ENCODE measurements around the gene ZNF581.

ZNF581 gene

GRCh38 chr19:55599842-55600661, 43.4 kb upstream of the ZNF581 start, which contains the start of gene ZNF524 (continued):
- TF ChIP-seq ZNF280D (tag by site-specific recombination; IDR thresholded peaks at IDR 0.05) = no peak
- TF ChIP-seq ZNF610 (tag by site-specific recombination; IDR thresholded peaks at IDR 0.05; ENCODE audit: borderline replicate concordance) = peak; percentile 87
- no peak for TF ChIP-seq ZNF768 (tag by site-specific recombination; IDR thresholded peaks at IDR 0.05)
- peak; percentile 97; the same call in 1 of the 2 replicates for TF ChIP-seq KLF7 (tag by site-specific recombination; IDR thresholded peaks at IDR 0.05; ENCODE audit: borderline replicate concordance)
- no peak for TF ChIP-seq ZNF311 (tag by site-specific recombination; IDR thresholded peaks at IDR 0.05; ENCODE audit: borderline replicate concordance)
- no peak for TF ChIP-seq ZNF416 (tag by site-specific recombination; IDR thresholded peaks at IDR 0.05)
- TF ChIP-seq ZXDB (tag by site-specific recombination; IDR thresholded peaks at IDR 0.05) = peak; percentile 93
- no peak for TF ChIP-seq ZNF792 (tag by site-specific recombination; IDR thresholded peaks at IDR 0.05)
- no peak for TF ChIP-seq ZNF184 (tag by site-specific recombination; IDR thresholded peaks at IDR 0.05)
- no peak for TF ChIP-seq ZNF664 (tag by site-specific recombination; IDR thresholded peaks at IDR 0.05)
- peak; percentile 97 for TF ChIP-seq ZBTB17 (tag by site-specific recombination; IDR thresholded peaks at IDR 0.05)
- no peak for TF ChIP-seq INSM2 (tag by site-specific recombination; IDR thresholded peaks at IDR 0.05)
- TF ChIP-seq FEZF1 (tag by site-specific recombination; IDR thresholded peaks at IDR 0.05) = peak; percentile 26; the same call in 1 of the 2 replicates
- TF ChIP-seq ZBTB8A (tag by site-specific recombination; IDR thresholded peaks at IDR 0.05) = peak; percentile 32
- peak; percentile 56 for TF ChIP-seq ZNF341 (tag by site-specific recombination; IDR thresholded peaks at IDR 0.05; ENCODE audit: low read depth)
- no peak; the same call in 1 of the 2 replicates for TF ChIP-seq ZNF501 (tag by site-specific recombination; IDR thresholded peaks at IDR 0.05)
- 0 out of 2 replicates have a peak, but pooled peaks have one; percentile 37 for TF ChIP-seq ZNF223 (tag by site-specific recombination; IDR thresholded peaks at IDR 0.05)
- TF ChIP-seq ZNF221 (tag by site-specific recombination; IDR thresholded peaks at IDR 0.05; ENCODE audit: borderline replicate concordance) = peak; percentile 76; the same call in 1 of the 2 replicates
- no peak for TF ChIP-seq MEIS1 (CRISPR knock-in tag; IDR thresholded peaks at IDR 0.05; ENCODE audit: borderline replicate concordance)
- 0 out of 2 replicates have a peak, but pooled peaks have one; percentile 53 for TF ChIP-seq ZNF169 (tag by site-specific recombination; IDR thresholded peaks at IDR 0.05)
- TF ChIP-seq GLI2 (tag by site-specific recombination; IDR thresholded peaks at IDR 0.05; ENCODE audit: borderline replicate concordance, low read depth) = no peak
- TF ChIP-seq ZNF621 (tag by site-specific recombination; IDR thresholded peaks at IDR 0.05) = no peak
- TF ChIP-seq ZNF175 (tag by site-specific recombination; IDR thresholded peaks at IDR 0.05) = no peak
- TF ChIP-seq ZNF366 (tag by site-specific recombination; conservative IDR thresholded peaks at IDR 0.05) = 0 out of 2 replicates have a peak, but pooled peaks have one; percentile 37
- TF ChIP-seq ZNF146 (tag by site-specific recombination; IDR thresholded peaks at IDR 0.05) = no peak
- TF ChIP-seq EGR2 (tag by site-specific recombination; IDR thresholded peaks at IDR 0.05; ENCODE audit: low read depth) = no peak
- no peak for TF ChIP-seq ZNF658 (tag by site-specific recombination; IDR thresholded peaks at IDR 0.05)
- TF ChIP-seq ATF2 (tag by site-specific recombination; IDR thresholded peaks at IDR 0.05; ENCODE audit: low read depth) = no peak
- peak; percentile 90 for TF ChIP-seq SP3 (tag by site-specific recombination; IDR thresholded peaks at IDR 0.05)
